HepG2 (cell line): ENCODE data around the gene DNMT1.
"Not testable (repeated sequence)": the region's sequence is repeated elsewhere in the genome, so short reads cannot be mapped to it uniquely, and the experiment has no call there.

ENCODE experiments used
- BORCS8-MEF2B ChIP-seq: sonication (generic); formaldehyde crosslinking; IDR thresholded peaks from 2 replicates; pipeline ENCODE4 v1.8.0; 2022; ENCODE audit warnings: mild to moderate bottlenecking, missing genetic modification reagents
- CTCF ChIP-seq: sonication (generic); formaldehyde crosslinking; IDR thresholded peaks from 2 replicates; pipeline ENCODE4 v1.5.0; 2020; ENCODE audit warnings: mild to moderate bottlenecking, missing genetic modification reagents, moderate library complexity
- FOSL1 ChIP-seq: sonication (generic); formaldehyde crosslinking; IDR thresholded peaks from 2 replicates; pipeline ENCODE4 v1.9.0; 2021; ENCODE audit warnings: missing genetic modification reagents, borderline replicate concordance
- MAX ChIP-seq: IDR thresholded peaks from 2 replicates; pipeline ENCODE4 v1.6.1; 2012; ENCODE audit warnings: inconsistent platforms
- MTA3 ChIP-seq: sonication (generic); formaldehyde crosslinking; IDR thresholded peaks from 2 replicates; pipeline ENCODE4 v1.4.0; 2020; ENCODE audit warnings: missing genetic modification reagents
- POLR2A ChIP-seq, 2 experiments: IDR thresholded peaks; 2 replicates each; pipeline ENCODE4 v1.6.1; 2011; ENCODE audit warnings: low read depth in 2 of 2, low read length in 2 of 2, mild to moderate bottlenecking in 1 of 2, moderate library complexity in 1 of 2; ENCODE audit not compliant: insufficient read depth in 1 of 2
- SP1 ChIP-seq, 2 experiments: fragments of 450-650 bp in 1 of 2; sonication (generic) in 1 of 2; formaldehyde crosslinking in 1 of 2; IDR thresholded peaks; 2 replicates each; pipeline versions ENCODE4 v1.4.0 to v1.6.1; 2016 to 2020; ENCODE audit warnings: missing genetic modification reagents in 1 of 2
- ZNF136 ChIP-seq: sonication (generic); formaldehyde crosslinking; IDR thresholded peaks from 2 replicates; pipeline ENCODE4 v1.8.1; 2022; ENCODE audit warnings: low read depth, mild to moderate bottlenecking, moderate library complexity, missing genetic modification reagents
- ZNF3 ChIP-seq: IDR thresholded peaks from 2 replicates; pipeline ENCODE4 v1.7.0; 2017; ENCODE audit warnings: inconsistent platforms

- not testable (repeated sequence) for TF ChIP-seq MAX; SP1 (IDR thresholded peaks at IDR 0.05); SP1 (CRISPR knock-in tag; IDR thresholded peaks at IDR 0.05); FOSL1 (CRISPR knock-in tag); CTCF (CRISPR knock-in tag); BORCS8-MEF2B (CRISPR knock-in tag); MTA3 (CRISPR knock-in tag); POLR2A (IDR thresholded peaks at IDR 0.05; ENCODE audit: insufficient read depth in 1 of 2, low read depth in 2 of 2, low read length in 2 of 2); ZNF3; ZNF136 (CRISPR knock-in tag)
Observed at GRCh38 chr19:10166501-10166900, 28.3 kb downstream of the DNMT1 start.
